ENCODE results near the gene PNRC2. TPM values are rescaled to one million over a fixed set of nuclear protein-coding genes. Genes with fewer than 3 reads are reported as not detected.
A peak's percentile ranks its signal among the peaks of the same experiment; 100 is the strongest.
"Not testable (repeated sequence)": the region's sequence is repeated elsewhere in the genome, so short reads cannot be mapped to it uniquely, and the experiment has no call there.

The PNRC2 gene
- total RNA-seq, 1 donor from 2014 or later, result 113 TPM

DNA sequence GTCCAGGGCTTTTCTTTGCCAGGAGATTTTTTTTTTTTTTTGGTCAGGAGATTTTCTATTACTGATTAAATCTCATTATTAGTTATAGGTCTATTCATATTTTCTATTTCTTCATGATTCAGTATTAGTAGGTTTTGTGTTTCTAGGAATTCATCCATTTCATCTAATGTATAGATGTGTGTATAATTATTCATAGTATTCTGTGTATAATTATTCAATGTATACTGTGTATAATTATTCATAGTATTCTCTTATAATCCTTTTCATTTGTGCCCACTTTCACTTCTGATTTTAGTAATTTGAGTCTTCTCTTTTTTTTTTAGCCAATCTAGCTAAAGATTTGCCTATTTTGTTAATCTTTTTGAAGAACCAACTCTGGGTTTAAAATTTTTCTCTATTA is 12.3 kb upstream of the PNRC2 start:
- Mint-ChIP-seq H3K36me3 (ENCODE audit: low read depth, unreplicated experiment) (no peaks in the 10 kb centered on the region), H3K9me3 (ENCODE audit: unreplicated experiment) (no peaks in the 10 kb centered on the region), H3K4me3 (ENCODE audit: unreplicated experiment) (no peak overlapping the region), H3K4me1 (ENCODE audit: unreplicated experiment) (no peaks in the 10 kb centered on the region), H3K27me3 (ENCODE audit: unreplicated experiment) (peaks cover 4% of the 10 kb centered on the region), H3K27ac (ENCODE audit: unreplicated experiment) (no peak overlapping the region)
- TF ChIP-seq, protein P1, sequence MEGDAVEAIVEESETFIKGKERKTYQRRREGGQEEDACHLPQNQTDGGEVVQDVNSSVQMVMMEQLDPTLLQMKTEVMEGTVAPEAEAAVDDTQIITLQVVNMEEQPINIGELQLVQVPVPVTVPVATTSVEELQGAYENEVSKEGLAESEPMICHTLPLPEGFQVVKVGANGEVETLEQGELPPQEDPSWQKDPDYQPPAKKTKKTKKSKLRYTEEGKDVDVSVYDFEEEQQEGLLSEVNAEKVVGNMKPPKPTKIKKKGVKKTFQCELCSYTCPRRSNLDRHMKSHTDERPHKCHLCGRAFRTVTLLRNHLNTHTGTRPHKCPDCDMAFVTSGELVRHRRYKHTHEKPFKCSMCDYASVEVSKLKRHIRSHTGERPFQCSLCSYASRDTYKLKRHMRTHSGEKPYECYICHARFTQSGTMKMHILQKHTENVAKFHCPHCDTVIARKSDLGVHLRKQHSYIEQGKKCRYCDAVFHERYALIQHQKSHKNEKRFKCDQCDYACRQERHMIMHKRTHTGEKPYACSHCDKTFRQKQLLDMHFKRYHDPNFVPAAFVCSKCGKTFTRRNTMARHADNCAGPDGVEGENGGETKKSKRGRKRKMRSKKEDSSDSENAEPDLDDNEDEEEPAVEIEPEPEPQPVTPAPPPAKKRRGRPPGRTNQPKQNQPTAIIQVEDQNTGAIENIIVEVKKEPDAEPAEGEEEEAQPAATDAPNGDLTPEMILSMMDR (IDR thresholded peaks at IDR 0.05; ENCODE audit: unreplicated experiment), result no peak
- DNase-seq (ENCODE audit: low spot score), result no peak

DNA sequence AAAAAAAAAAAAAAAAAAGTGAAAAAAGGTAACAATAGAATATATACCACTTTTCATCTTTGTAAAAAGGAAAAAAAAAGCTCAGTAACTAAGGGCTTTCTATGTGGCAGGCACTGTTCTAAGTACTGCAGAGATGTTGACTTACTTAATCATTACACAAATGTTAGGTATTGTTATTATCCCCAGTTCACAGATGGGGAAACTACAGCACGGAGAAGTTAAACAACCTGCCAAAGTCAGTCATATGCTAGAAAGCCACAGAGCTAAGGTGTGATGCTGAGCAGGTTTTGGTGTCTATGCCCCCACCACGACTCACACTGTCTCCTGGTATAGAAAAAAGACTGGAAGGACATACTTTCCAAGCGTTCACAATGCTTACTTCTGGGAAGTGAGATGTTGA is 6.6 kb upstream of the PNRC2 start:
- no peaks in the 10 kb centered on the region for H3K9me3 Mint-ChIP-seq (ENCODE audit: unreplicated experiment)
- TF ChIP-seq, protein P1 (IDR thresholded peaks at IDR 0.05; ENCODE audit: unreplicated experiment), result no peak
- no peak for DNase-seq (ENCODE audit: low spot score)
- H3K27me3 Mint-ChIP-seq (ENCODE audit: unreplicated experiment), result peaks cover 7% of the 10 kb centered on the region
- no peak overlapping the region for H3K27ac Mint-ChIP-seq (ENCODE audit: unreplicated experiment)
- peaks cover 30% of the 10 kb centered on the region for H3K4me1 Mint-ChIP-seq (ENCODE audit: unreplicated experiment)
- no peaks in the 10 kb centered on the region for H3K36me3 Mint-ChIP-seq (ENCODE audit: low read depth, unreplicated experiment)
- no peak overlapping the region for H3K4me3 Mint-ChIP-seq (ENCODE audit: unreplicated experiment)

DNA sequence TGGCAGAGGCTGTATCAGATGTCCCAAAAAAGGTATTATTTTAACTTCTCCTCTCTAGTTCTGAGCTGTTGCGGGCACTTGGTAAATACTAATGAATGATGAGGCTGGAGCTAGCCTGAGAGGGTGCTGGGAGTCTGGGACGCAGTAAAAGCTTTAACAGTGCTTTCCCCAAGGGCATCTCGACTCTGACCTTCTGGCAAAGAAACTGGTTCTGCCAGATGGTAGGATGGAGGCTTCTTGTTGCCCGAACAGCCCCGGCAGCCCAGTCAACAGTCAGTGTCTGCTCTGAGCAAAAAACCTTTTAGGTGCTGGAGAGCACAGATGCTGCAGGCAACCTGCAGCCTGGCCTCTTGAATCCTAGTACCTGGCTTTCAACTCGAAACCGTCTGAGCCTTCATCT is 2.5 kb upstream of the PNRC2 start:
- Mint-ChIP-seq H3K27me3 (ENCODE audit: unreplicated experiment) (peaks cover 9% of the 10 kb centered on the region), H3K36me3 (ENCODE audit: low read depth, unreplicated experiment) (peaks cover 8% of the 10 kb centered on the region), H3K27ac (ENCODE audit: unreplicated experiment) (peak overlapping the region; percentile 36), H3K4me3 (ENCODE audit: unreplicated experiment) (peak overlapping the region; percentile 45), H3K4me1 (ENCODE audit: unreplicated experiment) (peaks cover 44% of the 10 kb centered on the region), H3K9me3 (ENCODE audit: unreplicated experiment) (no peaks in the 10 kb centered on the region)
- TF ChIP-seq, protein P1 (IDR thresholded peaks at IDR 0.05; ENCODE audit: unreplicated experiment), result no peak
- DNase-seq (ENCODE audit: low spot score), result no peak

DNA sequence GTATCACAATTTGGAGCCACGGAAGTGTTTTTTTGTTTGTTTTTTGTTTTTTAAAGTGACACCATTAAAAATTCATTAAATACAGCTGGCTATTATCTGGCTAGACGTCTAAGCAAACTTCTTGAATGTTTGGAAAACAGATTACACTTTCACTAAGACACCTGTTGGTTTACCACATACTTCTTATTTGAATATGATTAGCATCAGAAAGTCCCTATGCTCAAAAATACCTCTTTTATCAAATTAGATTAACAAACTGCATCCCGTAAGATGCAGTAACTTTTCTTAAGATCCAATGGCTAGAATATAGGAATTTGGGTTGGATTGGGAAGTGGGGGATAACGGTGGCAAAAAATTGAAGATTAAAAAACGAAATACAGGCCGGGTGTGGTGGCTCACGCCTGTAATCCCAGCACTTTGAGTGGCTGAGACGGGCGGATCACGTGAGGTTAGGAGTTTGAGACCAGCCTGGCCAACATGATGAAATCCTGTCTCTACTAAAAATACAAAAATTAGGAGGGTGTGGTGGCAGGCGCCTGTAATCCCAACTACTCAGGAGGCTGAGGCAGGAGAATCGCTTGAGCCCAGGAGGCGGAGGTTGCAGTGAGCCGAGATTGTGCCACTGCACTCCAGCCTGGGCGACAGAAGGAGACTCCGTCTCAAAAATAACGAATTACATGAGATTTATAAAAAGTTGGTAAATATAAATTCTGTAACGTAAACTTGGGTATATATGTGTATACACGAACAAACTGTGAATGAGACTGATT is 1.4 kb upstream of the PNRC2 start:
- Mint-ChIP-seq H3K27ac (ENCODE audit: unreplicated experiment) (peak overlapping the region; percentile 100), H3K4me1 (ENCODE audit: unreplicated experiment) (peaks cover 46% of the 10 kb centered on the region), H3K4me3 (ENCODE audit: unreplicated experiment) (peak overlapping the region; percentile 99)
- DNase-seq (ENCODE audit: low spot score); H3K36me3 Mint-ChIP-seq (ENCODE audit: low read depth, unreplicated experiment); H3K9me3 Mint-ChIP-seq (ENCODE audit: unreplicated experiment); H3K27me3 Mint-ChIP-seq (ENCODE audit: unreplicated experiment): not testable (repeated sequence)

DNA sequence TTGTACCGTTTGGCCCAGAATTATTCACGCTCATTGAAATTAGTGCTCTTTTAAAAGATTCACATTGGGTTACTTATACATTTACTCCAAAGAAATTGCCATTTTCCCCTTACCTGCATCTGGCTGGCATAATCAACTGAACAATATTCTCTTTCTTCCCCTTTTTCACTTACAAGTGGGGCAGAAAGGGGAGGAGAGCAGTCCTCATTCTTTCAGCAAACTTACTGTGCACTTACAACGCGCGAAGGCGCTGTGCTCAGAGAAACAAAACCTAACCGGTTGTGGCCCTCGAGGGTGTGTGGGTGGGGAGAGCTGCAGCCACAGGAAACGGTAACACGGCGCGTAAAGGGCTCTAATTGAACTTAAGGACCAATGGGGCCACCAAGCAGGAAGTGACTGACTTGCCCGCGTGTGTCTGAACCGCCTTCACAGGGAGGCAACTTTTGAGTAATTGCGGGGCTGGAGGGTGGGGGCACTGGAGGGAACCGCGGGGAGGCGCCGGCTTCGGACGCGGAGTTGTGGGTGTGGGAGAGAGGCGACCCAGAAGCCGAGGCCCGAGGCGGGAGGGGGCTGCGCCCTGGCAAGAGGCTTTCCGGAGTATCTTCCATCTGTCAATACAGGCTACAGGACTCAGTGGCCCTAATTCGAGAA is 693 bp upstream of the PNRC2 start:
- peaks cover 48% of the 10 kb centered on the region for H3K4me1 Mint-ChIP-seq (ENCODE audit: unreplicated experiment)
- H3K36me3 Mint-ChIP-seq (ENCODE audit: low read depth, unreplicated experiment), result peaks cover 8% of the 10 kb centered on the region
- DNase-seq (ENCODE audit: low spot score), result peak; percentile 71
- H3K4me3 Mint-ChIP-seq (ENCODE audit: unreplicated experiment), result peak overlapping the region; percentile 99
- TF ChIP-seq, protein P1 (IDR thresholded peaks at IDR 0.05; ENCODE audit: unreplicated experiment), result no peak
- peak overlapping the region; percentile 100 for H3K27ac Mint-ChIP-seq (ENCODE audit: unreplicated experiment)
- no peaks in the 10 kb centered on the region for H3K9me3 Mint-ChIP-seq (ENCODE audit: unreplicated experiment)
- H3K27me3 Mint-ChIP-seq (ENCODE audit: unreplicated experiment), result peaks cover 9% of the 10 kb centered on the region

All from endothelial cell (in vitro differentiated cells).